ENCODE measurements around the gene THSD4.

Gene THSD4

GRCh38 chr15:71114887-71115566 is at the start of gene THSD4:
TSS of gene THSD4 (plus strand) at chr15:71115471.
- DNase-seq = peak; percentile 34

GRCh38 chr15:71066983-71067382 is 48.3 kb upstream of the THSD4 start:
- no peak for DNase-seq

- DNase-seq = no peak
Measured at GRCh38 chr15:71069693-71070092, 45.6 kb upstream of the THSD4 start.

- DNase-seq = no peak
Measured at GRCh38 chr15:71071529-71071928, 43.7 kb upstream of the THSD4 start.

- DNase-seq = no peak
Measured at GRCh38 chr15:71072423-71072822, 42.8 kb upstream of the THSD4 start.

GRCh38 chr15:71078506-71079207 is 36.6 kb upstream of the THSD4 start:
- no peak for DNase-seq

- DNase-seq = no peak
Measured at GRCh38 chr15:71079208-71080044, 35.8 kb upstream of the THSD4 start.

GRCh38 chr15:71080166-71080565 is 35.1 kb upstream of the THSD4 start:
- no peak for DNase-seq

GRCh38 chr15:71080705-71081104 is 34.6 kb upstream of the THSD4 start:
- DNase-seq = no peak

- no peak for DNase-seq
Measured at GRCh38 chr15:71082803-71083202, 32.5 kb upstream of the THSD4 start.

- DNase-seq = no peak
Measured at GRCh38 chr15:71083349-71083748, 31.9 kb upstream of the THSD4 start.

- no peak for DNase-seq
Measured at GRCh38 chr15:71084264-71084663, 31.0 kb upstream of the THSD4 start.

GRCh38 chr15:71085809-71086208 is 29.5 kb upstream of the THSD4 start:
- DNase-seq = no peak

- DNase-seq = no peak
Measured at GRCh38 chr15:71088155-71088554, 27.1 kb upstream of the THSD4 start.

- DNase-seq = no peak
Measured at GRCh38 chr15:71088683-71089082, 26.6 kb upstream of the THSD4 start.

- DNase-seq = no peak
Measured at GRCh38 chr15:71089801-71090200, 25.5 kb upstream of the THSD4 start.

GRCh38 chr15:71091601-71092000 is 23.7 kb upstream of the THSD4 start:
- no peak for DNase-seq

GRCh38 chr15:71092056-71092600 is 23.1 kb upstream of the THSD4 start:
- no peak for DNase-seq

- no peak for DNase-seq
Measured at GRCh38 chr15:71093054-71094024, 21.9 kb upstream of the THSD4 start.

- no peak for DNase-seq
Measured at GRCh38 chr15:71094137-71094536, 21.1 kb upstream of the THSD4 start.

GRCh38 chr15:71096676-71097075 is 18.6 kb upstream of the THSD4 start:
- DNase-seq = no peak

GRCh38 chr15:71097890-71098289 is 17.4 kb upstream of the THSD4 start:
- DNase-seq = no peak
